ENCODE results near the gene TPM4.
"Not testable (repeated sequence)": the region's sequence is repeated elsewhere in the genome, so short reads cannot be mapped to it uniquely, and the experiment has no call there.

TPM4 gene

DNA sequence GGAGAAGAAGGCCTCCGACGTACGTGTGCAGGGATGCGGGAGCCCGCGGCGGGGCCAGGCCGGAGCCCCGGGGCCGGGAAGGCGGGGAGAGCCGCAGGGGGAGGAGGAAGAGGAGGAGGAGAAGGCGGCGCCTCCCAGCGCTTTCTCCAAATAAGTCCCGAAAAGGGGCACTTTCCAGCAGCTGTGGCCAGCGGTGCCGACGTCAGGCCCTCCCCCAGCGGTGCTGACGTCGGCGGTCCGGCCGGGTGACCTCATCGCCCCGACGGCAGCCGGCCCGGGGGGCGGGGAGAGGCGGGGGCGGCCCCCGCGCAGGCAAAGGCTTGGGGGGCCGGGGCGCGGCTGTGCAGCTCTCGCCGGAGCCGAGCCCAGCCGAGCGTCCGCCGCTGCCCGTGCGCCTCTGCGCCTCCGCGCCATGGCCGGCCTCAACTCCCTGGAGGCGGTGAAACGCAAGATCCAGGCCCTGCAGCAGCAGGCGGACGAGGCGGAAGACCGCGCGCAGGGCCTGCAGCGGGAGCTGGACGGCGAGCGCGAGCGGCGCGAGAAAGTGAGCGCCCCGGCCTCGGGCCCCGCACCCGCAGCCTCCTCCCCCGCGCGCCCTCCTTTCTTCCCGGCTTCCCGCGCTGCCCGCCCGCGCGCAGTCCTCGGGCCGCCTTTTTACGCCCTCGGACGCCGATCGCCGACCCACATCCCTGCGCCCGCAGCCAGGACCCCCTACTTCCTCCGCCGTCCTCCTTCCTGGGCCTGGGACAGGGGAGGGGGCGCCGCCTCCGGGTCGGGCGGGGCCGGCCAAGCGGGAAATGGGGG lies at the start of gene TPM4:
Gene TPM4 (plus strand): TSS at position 342 of the 804 bp plus-strand sequence. CDS start 71 bp downstream, at position 413.
- DNase-seq (ENCODE audit: low read depth in 2 of 2, low spot score in 1 of 2) = peak; percentile 52 to 78

DNA sequence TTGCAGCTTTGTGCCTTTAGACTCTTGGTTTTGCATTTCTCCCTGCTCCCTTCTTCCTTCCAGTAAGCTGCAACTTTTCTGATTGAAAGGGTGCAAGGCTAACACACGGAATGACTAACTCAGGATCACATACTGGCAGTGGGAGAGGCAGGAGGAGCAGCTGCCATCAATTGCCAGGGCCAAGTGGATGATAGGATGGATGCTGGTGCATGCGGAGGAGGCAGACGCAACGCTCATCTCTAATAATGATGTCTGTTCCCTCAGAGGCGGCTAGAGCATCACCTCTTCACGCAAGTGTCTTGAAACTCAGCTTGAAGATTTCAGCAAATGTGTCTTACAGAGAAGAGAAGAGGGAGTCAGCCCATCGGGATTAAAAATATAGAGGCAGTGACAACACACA lies 49.5 kb upstream of the TPM4 start:
- DNase-seq (ENCODE audit: low read depth in 2 of 2, low spot score in 1 of 2) = no peak

DNA sequence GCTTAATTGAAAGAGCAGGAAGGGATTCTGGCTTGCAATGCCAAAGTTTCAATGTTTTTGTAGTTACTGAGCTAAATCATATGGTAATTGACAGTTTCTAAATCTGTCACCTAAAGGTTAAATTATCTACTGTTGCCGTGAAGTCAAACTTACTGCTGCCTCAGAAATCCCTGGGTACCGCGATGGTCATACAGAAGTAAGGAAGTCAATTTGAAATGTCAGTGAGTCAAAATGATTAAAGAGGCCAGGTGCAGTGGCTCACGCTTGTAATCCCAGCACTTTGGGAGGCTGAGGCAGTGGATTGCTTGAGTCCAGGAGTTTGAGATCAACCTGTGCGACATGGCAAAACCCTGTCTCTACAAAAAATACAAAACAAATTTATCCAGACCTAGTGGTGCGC lies 48.8 kb upstream of the TPM4 start:
- DNase-seq (ENCODE audit: low read depth in 2 of 2, low spot score in 1 of 2) = no peak

DNA sequence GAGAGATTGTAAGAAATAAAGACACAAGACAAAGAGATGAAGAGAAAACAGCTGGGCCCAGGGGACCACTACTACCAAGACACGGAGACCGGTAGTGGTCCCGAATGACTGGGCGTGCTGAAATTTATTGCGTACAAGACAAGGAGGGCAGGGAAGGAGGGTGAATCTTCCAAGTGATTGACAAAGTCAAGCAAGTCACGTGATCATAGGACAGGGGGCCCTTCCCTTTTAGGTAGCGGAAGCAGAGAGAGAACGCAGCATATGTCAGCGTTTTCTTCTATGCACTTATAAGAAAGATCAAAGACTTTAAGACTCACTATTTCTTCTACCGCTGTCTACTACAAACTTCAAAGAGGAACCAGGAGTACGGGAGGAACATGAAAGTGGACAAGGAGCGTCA lies 46.1 kb upstream of the TPM4 start:
- not testable (repeated sequence) for DNase-seq (ENCODE audit: low read depth in 2 of 2, low spot score in 1 of 2)

DNA sequence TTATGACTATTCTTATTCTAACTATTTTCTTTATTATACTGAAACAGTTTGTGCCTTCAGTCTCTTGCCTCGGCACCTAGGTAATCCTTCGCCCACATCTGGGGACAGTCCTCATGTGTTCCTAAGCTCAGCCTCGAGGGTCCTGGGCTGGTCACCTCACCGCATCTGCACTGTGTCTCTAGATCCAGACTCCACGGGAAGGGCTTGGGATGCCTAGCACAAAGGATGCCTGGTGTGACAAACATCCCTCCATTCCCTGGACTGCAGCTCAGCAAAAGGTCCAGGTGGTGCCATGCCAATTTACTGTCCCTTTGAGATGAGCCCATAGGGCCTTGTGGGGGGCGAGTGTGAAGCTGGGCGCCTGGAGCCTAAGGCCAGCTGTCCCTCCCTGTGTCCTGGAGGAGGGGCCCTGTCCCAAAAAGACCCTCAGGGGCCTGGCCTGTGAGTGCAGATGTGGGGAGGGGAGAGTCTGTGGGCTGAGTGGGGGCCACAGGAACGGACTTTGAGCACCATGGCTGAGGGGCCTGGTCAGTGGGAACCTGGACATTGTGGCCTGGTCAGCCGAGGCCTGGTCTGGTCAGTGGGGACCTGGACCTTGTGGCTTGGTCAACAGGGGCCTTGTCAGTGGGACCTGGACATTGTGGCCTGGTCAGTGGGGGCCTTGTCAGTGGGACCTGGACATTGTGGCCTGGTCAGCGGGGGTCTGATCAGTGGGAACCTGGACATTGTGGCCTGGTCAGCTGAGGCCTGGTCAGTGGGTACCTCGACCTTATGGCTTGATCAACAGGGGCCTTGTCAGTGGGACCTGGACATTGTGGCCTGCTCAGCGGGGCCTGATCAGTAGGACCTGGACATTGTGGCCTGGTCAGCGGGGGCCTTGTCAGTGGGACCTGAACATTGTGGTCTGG lies 45.1 kb upstream of the TPM4 start:
- DNase-seq (ENCODE audit: low read depth in 2 of 2, low spot score in 1 of 2) = no peak

DNA sequence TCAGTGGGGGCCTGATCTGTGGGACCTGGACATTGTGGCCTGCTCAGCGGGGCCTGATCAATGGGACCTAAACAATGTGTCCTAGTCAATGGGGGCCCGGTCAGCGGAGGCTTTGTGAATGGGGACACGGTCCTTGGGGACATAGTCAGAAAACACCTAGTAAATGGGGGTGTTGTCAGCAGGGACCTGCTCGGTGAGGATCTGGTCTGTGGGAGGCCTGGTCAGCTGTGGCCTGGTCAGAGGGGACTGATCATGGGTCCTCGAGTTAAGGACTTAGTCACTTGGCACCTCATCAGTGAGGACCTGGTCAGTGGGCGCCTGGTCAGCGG lies 44.5 kb upstream of the TPM4 start:
- no peak for DNase-seq (ENCODE audit: low read depth in 2 of 2, low spot score in 1 of 2)

DNA sequence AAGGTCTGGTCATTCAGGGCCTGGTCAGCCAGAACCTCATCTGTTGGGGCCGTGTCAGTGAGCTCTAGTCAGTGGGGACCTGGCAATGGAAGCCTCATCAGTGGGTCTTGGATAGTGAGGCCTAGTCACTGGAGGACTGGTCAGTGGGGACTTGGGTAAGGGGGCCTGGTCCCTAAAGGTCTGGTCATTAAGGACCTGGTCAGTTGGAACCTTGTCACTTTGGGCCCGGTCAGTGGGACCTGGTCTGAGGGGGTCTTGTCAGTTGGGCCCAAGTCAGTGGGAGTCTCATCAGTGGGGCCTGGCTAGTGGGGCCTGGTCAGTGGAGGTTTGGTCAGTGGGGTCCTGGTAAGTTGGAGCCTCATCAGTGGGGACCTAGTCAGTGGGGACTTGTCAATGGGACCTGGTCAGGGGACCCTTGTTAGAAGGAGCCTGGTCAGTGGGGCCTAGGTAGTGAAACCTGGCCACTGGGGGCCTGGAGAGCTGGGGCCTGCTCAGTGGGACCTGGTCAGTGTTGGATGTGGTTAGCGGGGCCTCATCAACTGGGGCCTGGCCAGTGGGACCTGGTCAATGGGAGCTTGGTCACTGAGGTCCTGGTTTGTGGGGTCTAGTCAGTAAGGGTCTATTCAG lies 43.7 kb upstream of the TPM4 start:
- no peak for DNase-seq (ENCODE audit: low read depth in 2 of 2, low spot score in 1 of 2)

DNA sequence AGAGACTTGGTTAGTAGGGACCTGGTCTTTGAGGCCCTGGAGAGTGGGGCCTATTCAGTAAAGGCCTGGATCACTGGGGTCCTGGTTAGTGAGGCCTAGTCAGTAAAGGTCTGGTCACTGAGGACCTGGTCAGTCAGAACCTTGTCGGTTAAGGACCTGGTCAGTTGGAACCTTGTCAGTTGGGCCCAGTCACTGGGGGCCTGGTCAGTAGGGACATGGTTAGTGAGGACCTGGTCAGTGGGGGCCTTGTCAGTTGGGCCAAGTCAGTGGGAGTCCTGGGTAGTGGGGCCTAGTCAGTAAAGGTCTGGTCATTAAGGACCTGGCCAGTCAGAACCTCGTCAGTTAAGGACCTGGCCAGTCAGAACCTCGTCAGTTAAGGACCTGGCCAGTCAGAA lies 43.2 kb upstream of the TPM4 start:
- no peak for DNase-seq (ENCODE audit: low read depth in 2 of 2, low spot score in 1 of 2)

DNA sequence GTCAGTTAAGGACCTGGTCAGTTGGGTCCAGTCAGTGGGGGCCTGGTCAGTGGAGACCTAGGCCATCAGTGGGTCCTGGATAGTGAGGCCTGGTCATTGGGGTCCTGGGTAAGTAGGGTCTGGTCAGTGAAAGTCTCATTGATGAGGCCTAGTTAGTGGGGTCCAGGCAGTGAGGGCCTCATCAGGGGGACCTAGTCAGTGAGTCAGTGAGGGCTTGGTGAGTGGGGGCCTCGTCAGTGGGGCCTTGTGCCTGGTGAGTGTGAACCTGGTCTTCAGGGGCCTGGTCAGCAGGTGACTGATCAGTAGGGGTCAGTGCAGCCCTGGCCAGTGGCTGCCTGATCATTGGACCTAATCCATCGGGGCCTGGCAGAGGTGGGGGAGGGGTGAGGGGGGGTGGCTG lies 42.6 kb upstream of the TPM4 start:
- DNase-seq (ENCODE audit: low read depth in 2 of 2, low spot score in 1 of 2) = no peak

DNA sequence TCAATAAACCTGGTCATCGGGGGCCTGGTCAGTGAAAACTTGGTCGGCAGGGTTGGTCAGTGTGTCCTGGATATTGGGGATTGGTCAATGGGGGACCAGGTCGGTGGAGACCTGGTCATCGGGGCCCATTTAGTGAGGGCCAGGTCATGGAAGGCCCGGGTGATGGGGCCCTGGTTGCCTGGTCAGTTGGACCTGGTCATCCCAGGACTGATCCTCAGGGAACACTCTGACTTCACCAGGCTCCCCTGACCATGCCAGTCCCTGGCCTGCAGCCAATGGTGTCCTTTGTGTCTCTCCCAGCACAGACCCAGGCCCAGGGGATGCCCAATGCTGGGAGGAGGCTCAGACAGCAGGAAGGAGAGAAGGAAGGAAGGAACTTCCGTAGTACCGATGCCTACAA lies 42.1 kb upstream of the TPM4 start:
- DNase-seq (ENCODE audit: low read depth in 2 of 2, low spot score in 1 of 2) = no peak

DNA sequence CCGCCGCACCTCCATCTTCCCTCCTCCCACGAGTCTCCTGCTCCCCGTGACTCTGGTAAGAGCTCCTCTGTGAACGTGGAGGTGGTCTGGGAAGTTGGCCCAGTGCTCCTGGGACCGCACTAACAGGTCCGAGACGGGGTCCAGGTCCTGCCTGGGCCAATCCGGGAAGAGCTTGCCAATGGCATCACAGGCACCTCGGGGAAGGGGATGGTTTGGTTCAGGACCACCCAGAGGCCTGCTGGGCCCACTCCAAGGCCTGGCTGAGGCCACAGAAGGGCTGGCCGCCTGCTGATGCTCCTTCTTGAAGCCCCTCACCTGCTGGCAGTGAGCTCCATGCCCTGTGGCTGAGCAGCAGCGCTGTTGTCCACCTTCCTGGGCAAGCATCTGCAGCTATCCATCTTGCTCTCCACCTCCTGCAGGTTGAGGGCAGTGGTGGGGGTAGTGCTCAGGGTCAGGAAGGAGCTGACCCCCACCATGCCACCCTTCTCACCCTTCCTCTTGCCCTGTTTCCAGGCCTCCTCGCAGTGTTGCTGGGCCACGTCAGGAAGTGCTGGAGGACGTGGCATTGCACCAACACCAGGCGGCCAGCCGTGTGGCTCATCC lies 41.2 kb upstream of the TPM4 start:
- DNase-seq (ENCODE audit: low read depth in 2 of 2, low spot score in 1 of 2) = no peak

DNA sequence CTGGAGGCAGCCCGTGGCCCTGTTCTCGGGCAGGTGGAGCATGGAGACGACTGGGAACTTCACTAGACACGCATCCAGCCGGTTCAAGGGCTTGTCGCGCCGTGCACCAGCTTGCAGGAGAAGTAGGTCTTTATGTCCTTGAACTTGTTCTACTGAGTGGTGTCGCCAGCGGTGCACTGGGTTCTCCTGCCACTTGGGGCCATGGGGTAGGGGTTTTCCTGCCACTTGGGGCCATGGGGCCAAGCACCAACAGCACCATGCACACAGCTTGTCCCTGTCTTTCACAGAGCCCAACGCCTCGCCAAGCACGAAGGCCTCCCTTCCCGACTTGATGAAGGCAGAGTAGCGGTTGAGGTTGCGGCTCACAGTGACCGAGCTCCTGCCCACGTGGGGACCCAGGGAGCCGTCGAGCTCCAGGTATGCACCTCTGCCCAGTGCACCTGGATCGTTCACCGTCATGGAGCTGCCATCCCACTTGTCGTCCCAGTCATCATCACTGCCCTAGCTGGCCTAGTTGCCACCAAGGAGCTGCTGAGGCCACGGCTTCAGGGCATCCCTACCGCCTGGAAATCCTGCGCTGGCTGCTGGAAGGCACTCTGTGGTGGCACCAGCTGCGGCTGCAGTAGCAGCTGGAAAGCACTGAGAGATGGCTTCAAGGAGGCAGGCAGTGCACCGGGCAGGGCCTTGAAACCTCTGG lies 40.5 kb upstream of the TPM4 start:
- DNase-seq (ENCODE audit: low read depth in 2 of 2, low spot score in 1 of 2) = no peak

DNA sequence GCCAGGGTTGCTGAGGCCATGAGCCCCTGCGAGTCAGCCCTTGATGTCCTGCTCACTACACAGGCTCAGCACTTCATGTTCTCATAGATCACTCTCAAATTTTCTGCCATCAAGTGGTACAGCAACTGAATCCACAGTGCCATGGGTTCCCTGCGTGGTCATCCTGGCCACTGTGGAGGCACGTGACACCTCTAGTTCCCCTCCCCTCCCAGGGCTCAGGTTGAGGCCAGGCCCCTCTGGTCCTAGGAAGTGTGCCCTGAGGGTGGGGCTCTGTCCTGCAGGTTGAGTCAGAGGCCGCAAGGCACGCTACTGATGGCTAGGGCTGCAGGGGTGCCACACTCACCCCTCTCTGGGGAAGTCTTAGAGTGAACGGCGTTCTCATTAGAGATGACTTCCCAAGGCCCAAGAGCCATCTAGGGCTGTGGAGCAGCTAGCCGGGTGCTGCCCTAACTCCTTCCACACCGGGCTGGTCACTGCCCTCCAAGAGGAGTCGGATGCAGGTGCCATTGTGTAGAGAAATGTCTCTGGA lies 39.8 kb upstream of the TPM4 start:
- DNase-seq (ENCODE audit: low read depth in 2 of 2, low spot score in 1 of 2) = no peak

DNA sequence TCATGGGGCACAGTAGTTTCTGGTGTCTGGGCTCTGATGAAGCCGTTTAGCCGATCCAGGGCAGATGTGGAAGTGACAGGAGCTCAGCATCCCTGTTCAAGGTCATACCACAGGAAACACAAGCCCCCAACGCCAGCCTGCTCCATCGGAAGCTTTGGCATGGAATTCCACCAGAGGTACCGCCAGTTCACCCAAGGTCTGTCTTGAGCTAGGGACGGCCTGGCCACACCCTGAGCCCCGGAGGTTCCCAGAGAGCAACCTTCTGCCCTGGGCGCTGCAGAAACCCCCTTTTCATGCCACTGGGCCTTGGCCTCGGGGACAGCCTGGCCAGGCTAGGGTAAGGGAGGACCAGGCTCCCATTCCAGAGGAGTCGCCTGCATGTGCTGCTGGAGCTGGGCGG lies 39.4 kb upstream of the TPM4 start:
- DNase-seq (ENCODE audit: low read depth in 2 of 2, low spot score in 1 of 2) = no peak

DNA sequence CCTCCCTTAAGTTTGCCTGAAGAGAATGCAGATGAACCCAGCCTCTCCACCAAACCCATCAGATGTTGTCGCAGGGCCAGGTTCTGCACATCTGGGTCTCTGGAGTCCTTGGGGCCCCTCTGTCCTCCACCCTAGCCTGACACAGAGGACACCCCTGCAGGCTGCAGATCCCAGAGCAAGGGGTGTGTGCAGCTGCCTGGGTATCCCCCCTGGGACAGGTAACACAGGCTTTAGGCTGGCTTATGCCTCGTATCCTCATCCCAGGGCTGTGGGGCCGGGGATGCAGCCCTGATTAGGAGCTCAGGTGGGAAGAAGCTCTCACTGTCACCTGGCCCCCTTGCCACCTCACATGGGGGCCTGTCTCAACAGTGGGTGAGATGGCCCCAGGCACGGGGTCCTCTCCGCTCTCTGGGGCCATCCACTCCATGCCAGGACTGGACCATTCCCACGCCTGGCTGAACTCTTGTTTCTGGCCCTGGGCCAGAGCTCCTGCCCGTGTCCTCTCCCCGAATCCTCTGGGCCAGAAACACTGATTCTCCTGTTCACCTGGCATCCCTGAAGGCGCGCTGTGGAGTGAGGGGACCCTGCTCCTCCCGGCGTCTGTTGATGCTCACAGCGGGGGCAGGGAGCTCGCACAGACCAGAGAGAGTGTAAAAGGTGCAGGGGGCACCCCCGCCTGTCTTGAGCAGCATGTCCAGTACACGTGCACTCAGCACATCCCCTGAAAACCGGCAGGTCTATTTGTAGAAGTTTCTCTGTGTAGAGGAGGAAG lies 38.7 kb upstream of the TPM4 start:
- no peak for DNase-seq (ENCODE audit: low read depth in 2 of 2, low spot score in 1 of 2)

DNA sequence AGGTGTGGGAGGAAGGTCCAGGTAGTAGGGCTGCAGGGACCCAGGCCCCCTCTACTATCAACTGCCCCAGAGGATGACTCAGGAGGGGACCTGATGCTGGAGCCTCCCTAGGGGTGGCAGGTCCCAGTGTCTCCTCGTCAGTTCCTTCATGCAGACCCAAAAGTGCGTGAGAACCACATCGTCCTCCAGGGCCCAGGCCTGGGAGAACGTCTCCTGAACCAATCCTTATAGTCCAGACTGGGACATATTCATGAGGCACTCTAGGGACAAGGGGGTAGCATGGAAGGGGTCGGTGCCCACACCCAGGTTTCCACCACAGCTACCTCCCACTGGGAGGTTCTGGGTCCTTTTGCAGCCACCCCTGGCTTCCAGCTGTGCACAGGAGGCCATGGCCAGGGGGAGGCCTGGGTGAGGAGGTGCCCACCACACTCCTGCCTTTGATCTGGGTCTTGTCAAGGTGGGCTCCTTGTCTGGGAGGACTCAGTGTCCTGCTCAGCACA lies 38.0 kb upstream of the TPM4 start:
- DNase-seq (ENCODE audit: low read depth in 2 of 2, low spot score in 1 of 2) = no peak

DNA sequence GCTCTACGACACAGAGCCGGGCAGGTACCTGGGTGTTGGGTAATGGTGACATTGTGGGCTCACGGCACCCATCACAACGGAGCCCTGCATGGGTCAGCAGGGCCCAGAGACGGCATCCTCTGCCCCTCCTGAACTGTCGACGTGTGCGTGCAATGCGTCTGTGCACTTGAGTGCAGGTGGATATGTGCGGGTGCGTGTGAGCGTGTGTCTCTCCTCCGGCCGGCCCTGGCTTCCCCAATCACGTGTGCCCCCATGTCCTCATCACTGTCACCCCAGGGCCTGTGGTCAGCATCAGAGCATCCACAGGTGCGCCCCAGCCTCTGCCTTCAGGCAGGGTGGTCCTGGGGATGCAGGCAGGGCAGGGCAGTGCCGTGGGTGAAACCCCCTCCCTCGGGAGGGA lies 37.2 kb upstream of the TPM4 start:
- DNase-seq (ENCODE audit: low read depth in 2 of 2, low spot score in 1 of 2) = no peak

DNA sequence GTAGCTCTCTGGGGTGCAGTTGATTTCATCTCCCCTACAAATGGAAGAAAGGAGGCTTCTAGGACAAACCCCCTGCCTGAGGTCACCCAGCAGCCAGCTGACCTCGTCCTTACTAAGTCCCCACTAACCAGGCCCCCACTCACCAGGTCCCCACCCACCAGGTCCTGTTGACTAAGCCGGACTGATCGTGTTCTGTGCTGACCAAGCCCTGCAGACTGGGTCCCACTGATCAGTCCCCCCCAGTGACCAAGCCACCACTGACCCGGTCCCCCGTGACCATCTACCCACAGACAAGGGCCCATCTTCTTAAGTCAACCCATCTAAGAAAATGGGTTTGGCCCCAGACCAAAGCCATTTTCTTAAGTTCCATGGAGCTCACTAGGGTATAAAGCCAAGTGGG lies 36.8 kb upstream of the TPM4 start:
- DNase-seq (ENCODE audit: low read depth in 2 of 2, low spot score in 1 of 2) = no peak

DNA sequence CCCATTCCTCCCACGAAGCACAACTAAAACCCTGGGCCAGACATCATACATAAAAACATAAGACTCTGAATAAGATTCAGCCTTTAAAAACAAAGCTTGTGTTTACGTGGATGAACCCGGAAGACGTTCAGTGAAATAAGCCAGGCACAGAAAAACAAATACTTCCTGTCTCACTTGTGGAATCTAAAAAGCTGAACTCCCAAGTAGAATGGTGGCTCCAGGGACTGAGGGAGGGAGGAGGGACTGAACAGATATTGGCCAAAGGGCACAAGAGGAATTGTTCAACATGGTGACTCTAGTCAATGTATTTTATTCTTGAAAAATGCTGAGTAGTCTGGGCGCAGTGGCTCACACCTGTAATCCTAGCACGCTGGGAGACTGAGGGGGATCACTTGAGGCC lies 35.7 kb upstream of the TPM4 start:
- DNase-seq (ENCODE audit: low read depth in 2 of 2, low spot score in 1 of 2) = no peak

Measured in stimulated activated CD8-positive, alpha-beta memory T cell treated with anti-CD3 and anti-CD28 coated beads, Interleukin-4, amount 100 ng/mL, for 1 hour (primary cell).